ENCODE data around the gene ZNF337.
"Not testable (repeated sequence)": the region's sequence is repeated elsewhere in the genome, so short reads cannot be mapped to it uniquely, and the experiment has no call there.

Gene ZNF337

GRCh38 chr20:25630615-25631014 lies 66.0 kb downstream of the ZNF337 start:
- DNase-seq (ENCODE audit: low read depth, low spot score): not testable (repeated sequence)

DNA sequence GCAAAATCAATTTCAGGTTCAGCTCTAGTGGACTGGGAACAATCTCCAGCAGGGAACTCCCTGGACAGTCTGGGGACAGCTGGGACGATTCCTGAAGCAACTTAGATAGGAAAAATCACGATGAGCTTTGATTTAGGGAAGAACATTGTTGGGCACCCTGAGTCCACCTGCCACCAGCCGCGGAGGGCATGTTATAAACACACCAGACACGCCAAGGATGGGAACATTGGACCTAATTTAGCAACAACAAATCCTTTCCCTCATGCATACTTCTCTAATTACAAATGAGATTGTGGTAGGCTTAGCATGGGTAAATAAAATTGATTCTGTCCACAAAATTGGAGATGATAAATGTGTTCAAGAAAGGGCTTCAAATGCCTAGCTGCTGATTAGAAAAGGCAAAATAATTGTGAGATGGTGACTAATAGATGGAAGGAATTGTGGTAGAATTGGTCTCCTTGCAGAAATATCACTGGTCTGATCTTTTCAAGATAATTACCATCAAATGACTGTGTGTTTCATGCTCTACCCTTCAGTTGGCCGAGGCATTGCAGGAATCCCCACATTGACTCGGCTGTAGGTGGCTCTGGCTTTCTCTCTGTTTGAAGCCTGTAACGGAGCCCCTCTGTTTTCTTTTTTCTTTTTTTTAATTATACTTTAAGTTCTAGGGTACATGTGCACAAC lies 66.7 kb downstream of the ZNF337 start:
- no peak for DNase-seq (ENCODE audit: low read depth, low spot score)

DNA sequence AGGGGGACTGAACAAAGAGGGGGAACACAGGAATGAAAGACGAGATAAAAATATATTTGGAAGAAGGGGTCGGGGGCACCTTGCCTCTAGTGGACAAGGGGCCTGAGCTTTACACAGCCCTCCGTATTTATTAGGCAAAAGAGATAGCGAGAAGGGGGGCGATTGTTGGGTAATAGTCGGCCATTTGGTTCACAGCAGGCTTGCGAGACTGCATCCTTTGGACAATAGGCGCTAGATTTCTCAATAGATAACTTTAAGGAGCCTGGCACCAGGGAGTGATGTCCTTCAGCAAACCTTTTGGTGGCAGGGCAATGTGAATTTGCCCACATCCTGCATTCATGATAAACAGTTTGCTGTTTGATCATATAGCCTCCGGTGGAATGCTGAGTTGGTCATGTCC lies 69.9 kb downstream of the ZNF337 start:
- DNase-seq (ENCODE audit: low read depth, low spot score): no peak

DNA sequence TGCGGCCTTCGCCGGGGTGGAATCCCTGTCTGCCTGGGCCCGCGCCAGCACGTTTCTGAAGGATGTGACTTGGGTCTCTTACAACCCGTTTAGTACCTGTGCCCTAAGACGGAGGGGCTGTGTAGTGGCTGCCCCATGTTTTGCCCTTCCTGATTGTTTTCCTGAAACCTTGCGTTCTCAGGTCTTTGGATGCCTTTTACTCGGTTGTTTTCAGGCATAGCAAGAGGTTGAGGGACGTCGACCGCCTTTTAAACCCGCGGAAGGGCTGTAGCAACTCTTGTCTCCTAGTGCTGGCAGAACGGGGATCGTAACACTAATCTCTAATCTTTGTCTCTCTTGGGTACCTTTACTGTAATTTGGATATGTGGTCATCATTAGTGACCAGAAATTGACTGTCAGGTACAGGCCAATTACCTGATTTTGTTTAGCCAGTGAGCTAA lies 72.1 kb downstream of the ZNF337 start:
- no peak for DNase-seq (ENCODE audit: low read depth, low spot score)

Data from iPS DF 19.7 (cell line).